GM23338 (cell line): ENCODE results near the gene RASL11B.

Experiments
- CREB1 ChIP-seq: fragments of 250-450 bp; sonication (Bioruptor Pico); IDR thresholded peaks from 2 replicates; pipeline ENCODE4 v1.5.0; 2020; ENCODE audit warnings: low read depth, mild to moderate bottlenecking, moderate library complexity
- CTCF ChIP-seq, 2 experiments: fragments of 200-600 bp in 1 of 2; sonication (generic) in 1 of 2; conservative IDR thresholded peaks; 2 replicates each; pipeline versions ENCODE4 v1.5.1 to v1.6.1; 2016 to 2017; ENCODE audit warnings: antibody characterized with exemption in 2 of 2, low read depth in 2 of 2, mild to moderate bottlenecking in 2 of 2, moderate library complexity in 1 of 2
- ETS1 ChIP-seq: IDR thresholded peaks from 2 replicates; pipeline ENCODE4 v1.6.1; 2016; ENCODE audit warnings: antibody characterized with exemption
- EZH2 ChIP-seq: fragments of 200-600 bp; sonication (generic); IDR thresholded peaks from one replicate; pipeline ENCODE4 v1.8.0; 2017; ENCODE audit warnings: antibody characterized with exemption, mild to moderate bottlenecking, low read depth; ENCODE audit not compliant: unreplicated experiment
- EZH2phosphoT487 ChIP-seq: fragments of 200-600 bp; sonication (generic); IDR thresholded peaks from one replicate; pipeline ENCODE4 v1.8.1; 2018; ENCODE audit warnings: antibody characterized with exemption; ENCODE audit not compliant: unreplicated experiment
- JUNB ChIP-seq: IDR thresholded peaks from one replicate; pipeline ENCODE4 v1.6.1; 2016; ENCODE audit warnings: antibody characterized with exemption; ENCODE audit not compliant: unreplicated experiment
- NANOG ChIP-seq: IDR thresholded peaks from 2 replicates; pipeline ENCODE4 v1.6.1; 2016; ENCODE audit warnings: antibody characterized with exemption, borderline replicate concordance
- POLR2AphosphoS5 ChIP-seq: IDR thresholded peaks from 2 replicates; pipeline ENCODE4 v1.6.1; 2016; ENCODE audit warnings: antibody characterized with exemption, low read depth
- REST ChIP-seq: IDR thresholded peaks from one replicate; pipeline ENCODE4 v1.6.1; 2018; ENCODE audit warnings: antibody characterized with exemption; ENCODE audit not compliant: unreplicated experiment
- ZNF114 ChIP-seq: fragments of 250-450 bp; sonication (Bioruptor Pico); IDR thresholded peaks from 2 replicates; pipeline ENCODE4 v1.5.0; 2020; ENCODE audit warnings: mild to moderate bottlenecking, moderate library complexity
- ZNF331 ChIP-seq: fragments of 250-450 bp; sonication (Bioruptor Pico); IDR thresholded peaks from 2 replicates; pipeline ENCODE4 v1.5.0; 2020; ENCODE audit warnings: low read depth, mild to moderate bottlenecking, moderate library complexity

GRCh38 chr4:52852711-52853110 lies 9.4 kb upstream of the RASL11B start:
- TF ChIP-seq CTCF (conservative IDR thresholded peaks at IDR 0.05; ENCODE audit: low read depth in 2 of 2) (no peak), EZH2 (no peak), EZH2phosphoT487 (no peak), REST (no peak), POLR2AphosphoS5 (no peak), CREB1 (CRISPR knock-in tag) (no peak), ZNF114 (CRISPR knock-in tag) (no peak), JUNB (no peak), NANOG (no peak), ZNF331 (CRISPR knock-in tag) (no peak), ETS1 (no peak)
